ENCODE measurements around the gene HLA-DMA.
A peak's percentile ranks its signal among the peaks of the same experiment; 100 is the strongest.

Gene HLA-DMA

GRCh38 chr6:32974016-32974333 lies 21.1 kb upstream of the HLA-DMA start:
- DNase-seq: peak; percentile 33

- DNase-seq: peak; percentile 61
Measured at GRCh38 chr6:32973144-32974015, 20.5 kb upstream of the HLA-DMA start.

GRCh38 chr6:32972353-32973143 lies 19.7 kb upstream of the HLA-DMA start:
- peak; percentile 62 for DNase-seq

GRCh38 chr6:32971581-32972352 lies 18.9 kb upstream of the HLA-DMA start:
- DNase-seq: peak; percentile 99

- no peak for DNase-seq
Measured at GRCh38 chr6:32971242-32971580, 18.3 kb upstream of the HLA-DMA start.

GRCh38 chr6:32970413-32971241 lies 17.7 kb upstream of the HLA-DMA start:
- DNase-seq: peak; percentile 75

GRCh38 chr6:32969685-32970412 lies 17.0 kb upstream of the HLA-DMA start:
- peak; percentile 67 for DNase-seq

GRCh38 chr6:32968867-32969684 lies 16.2 kb upstream of the HLA-DMA start:
- peak; percentile 49 for DNase-seq

- peak; percentile 95 for DNase-seq
Measured at GRCh38 chr6:32968093-32968866, 15.4 kb upstream of the HLA-DMA start, which contains the start of gene BRD2. TSS of gene BRD2 (plus strand) at chr6:32968594. CDS start at chr6:32972899, 4,305 bp downstream.

- no peak for DNase-seq
Measured at GRCh38 chr6:32967151-32968091, 14.5 kb upstream of the HLA-DMA start.

GRCh38 chr6:32964776-32965175 lies 11.9 kb upstream of the HLA-DMA start:
- no peak for DNase-seq

- no peak for DNase-seq
Measured at GRCh38 chr6:32963866-32964265, 11.0 kb upstream of the HLA-DMA start.

GRCh38 chr6:32962213-32962826 lies 9.4 kb upstream of the HLA-DMA start:
- no peak for DNase-seq

GRCh38 chr6:32960563-32960962 lies 7.7 kb upstream of the HLA-DMA start:
- DNase-seq: no peak

GRCh38 chr6:32956176-32956575 lies 3.3 kb upstream of the HLA-DMA start:
- no peak for DNase-seq

GRCh38 chr6:32954986-32955802 lies 2.3 kb upstream of the HLA-DMA start:
- DNase-seq: no peak

GRCh38 chr6:32954267-32954666 lies 1.4 kb upstream of the HLA-DMA start:
- no peak for DNase-seq
